Measurements from ENCODE around the gene BOLA1. TPM values are rescaled to one million over a fixed set of nuclear protein-coding genes. Genes with fewer than 3 reads are reported as not detected.

The BOLA1 gene
- total RNA-seq, 1 donor from 2014 or later = 19.4 TPM

- Histone ChIP-seq H3K9me3 (replicated peaks) (no peaks in the 10 kb centered on the region), H3K27me3 (ENCODE audit: low read depth) (no peaks in the 10 kb centered on the region), H3K36me3 (peaks cover 34% of the 10 kb centered on the region), H3K27ac (replicated peaks) (peak overlapping the region; percentile 95), H3K4me1 (peaks cover 47% of the 10 kb centered on the region), H3K4me3 (peak overlapping the region; percentile 90)
- TF ChIP-seq CTCF (IDR thresholded peaks at IDR 0.05; ENCODE audit: borderline replicate concordance) = no peak
- no peak for DNase-seq
- intact Hi-C loops (cut with micrococcal nuclease) = no loop called here
Measured at GRCh38 chr1:149928401-149928724, 29.0 kb downstream of the BOLA1 start.

- peaks cover 19% of the 10 kb centered on the region for H3K36me3 ChIP-seq
- H3K4me3 ChIP-seq = no peak overlapping the region
- no peak overlapping the region for H3K27ac ChIP-seq (replicated peaks)
- no peaks in the 10 kb centered on the region for H3K9me3 ChIP-seq (replicated peaks)
- no peaks in the 10 kb centered on the region for H3K27me3 ChIP-seq (ENCODE audit: low read depth)
- H3K4me1 ChIP-seq = peaks cover 44% of the 10 kb centered on the region
- no peak for DNase-seq
- intact Hi-C loops (cut with micrococcal nuclease) = no loop called here
- no peak for TF ChIP-seq CTCF (IDR thresholded peaks at IDR 0.05; ENCODE audit: borderline replicate concordance)
Measured at GRCh38 chr1:149929856-149930255, 30.5 kb downstream of the BOLA1 start.

GRCh38 chr1:149931212-149931790 lies 31.9 kb downstream of the BOLA1 start:
- intact Hi-C loops (cut with micrococcal nuclease) = no loop called here
- Histone ChIP-seq H3K27me3 (ENCODE audit: low read depth) (no peaks in the 10 kb centered on the region), H3K4me3 (no peak overlapping the region), H3K36me3 (peaks cover 5% of the 10 kb centered on the region), H3K27ac (replicated peaks) (no peak overlapping the region), H3K9me3 (replicated peaks) (no peaks in the 10 kb centered on the region), H3K4me1 (peaks cover 39% of the 10 kb centered on the region)
- TF ChIP-seq CTCF (IDR thresholded peaks at IDR 0.05; ENCODE audit: borderline replicate concordance) = no peak
- no peak for DNase-seq

- Histone ChIP-seq H3K4me3 (no peak overlapping the region), H3K9me3 (replicated peaks) (no peaks in the 10 kb centered on the region), H3K4me1 (peaks cover 39% of the 10 kb centered on the region), H3K27me3 (ENCODE audit: low read depth) (no peaks in the 10 kb centered on the region), H3K27ac (replicated peaks) (no peak overlapping the region), H3K36me3 (no peaks in the 10 kb centered on the region)
- intact Hi-C loops (cut with micrococcal nuclease) = no loop called here
- TF ChIP-seq CTCF (IDR thresholded peaks at IDR 0.05; ENCODE audit: borderline replicate concordance) = no peak
- no peak for DNase-seq
Measured at GRCh38 chr1:149932474-149932873, 33.1 kb downstream of the BOLA1 start.

- DNase-seq = no peak
- Histone ChIP-seq H3K27me3 (ENCODE audit: low read depth) (no peaks in the 10 kb centered on the region), H3K27ac (replicated peaks) (no peak overlapping the region), H3K4me1 (peaks cover 42% of the 10 kb centered on the region), H3K9me3 (replicated peaks) (no peaks in the 10 kb centered on the region), H3K36me3 (no peaks in the 10 kb centered on the region), H3K4me3 (no peak overlapping the region)
- intact Hi-C loops (cut with micrococcal nuclease) = no loop called here
- TF ChIP-seq CTCF (IDR thresholded peaks at IDR 0.05; ENCODE audit: borderline replicate concordance) = no peak
Measured at GRCh38 chr1:149933208-149933607, 33.8 kb downstream of the BOLA1 start.

Data from left ventricle myocardium inferior (tissue), 1 donor.